OCI-LY7 (cell line): ENCODE results near the gene STPG3. TPM values are rescaled to one million over a fixed set of nuclear protein-coding genes. Genes with fewer than 3 reads are reported as not detected.

Experiments
- BruUV-seq: library from RNA; stranded (reverse); fragments of 400-500 nt; replicated peaks from 2 replicates; lab custom pipeline; 2021; lab: Mats Ljungman, UMichigan
- CTCF ChIA-PET: fragments of 300-600 bp; sonication (Branson Sonifier 250); formaldehyde crosslinking; loops from one replicate; lab custom pipeline; 2022; ENCODE audit warnings: antibody characterized with exemption; ENCODE audit not compliant: unreplicated experiment; lab: Charles Lee
- POLR2A ChIA-PET: fragments of 300-600 bp; sonication (Branson Sonifier 250); formaldehyde crosslinking; loops from one replicate; lab custom pipeline; 2022; ENCODE audit warnings: antibody characterized with exemption; lab: Charles Lee
- DNase-seq: peaks from one replicate; pipeline ENCODE4 v3.0.0-alpha.2; 2015; ENCODE audit warnings: low spot score
- H2AFZ ChIP-seq: fragments of 200-600 bp; sonication (generic), shearing (Covaris generic); 2 replicates; pipeline ENCODE4 v1.6.1; 2014; ENCODE audit warnings: mild to moderate bottlenecking, antibody characterized with exemption, low read length, moderate library complexity
- H3K27ac ChIP-seq: fragments of 200-600 bp; sonication (generic); 2 replicates; pipeline ENCODE4 v1.5.1; 2014; ENCODE audit warnings: mixed run types, low read depth, mild to moderate bottlenecking, moderate library complexity, low read length, inconsistent platforms; ENCODE audit not compliant: poor library complexity, severe bottlenecking
- H3K36me3 ChIP-seq: fragments of 200-600 bp; sonication (generic); 2 replicates; pipeline ENCODE4 v1.6.1; 2014; ENCODE audit warnings: mild to moderate bottlenecking, antibody characterized with exemption, low read length, moderate library complexity, mixed read lengths; ENCODE audit not compliant: insufficient read depth
- H3K4me1 ChIP-seq: fragments of 200-600 bp; sonication (generic); 2 replicates; pipeline ENCODE4 v1.5.1; 2014; ENCODE audit warnings: mild to moderate bottlenecking, low read length; ENCODE audit not compliant: insufficient read depth, poor library complexity, severe bottlenecking
- H3K4me2 ChIP-seq: fragments of 200-600 bp; sonication (generic); 2 replicates; pipeline ENCODE4 v1.6.1; 2014; ENCODE audit warnings: mild to moderate bottlenecking, low read length
- H3K4me3 ChIP-seq: fragments of 200-600 bp; sonication (generic); 2 replicates; pipeline ENCODE4 v1.5.1; 2014; ENCODE audit warnings: mild to moderate bottlenecking, low read depth, low read length; ENCODE audit not compliant: poor library complexity, severe bottlenecking
- H3K79me2 ChIP-seq: fragments of 200-600 bp; sonication (generic); 2 replicates; pipeline ENCODE4 v1.6.1; 2016; ENCODE audit warnings: low read depth, mild to moderate bottlenecking, low read length, moderate library complexity, mixed read lengths; ENCODE audit not compliant: insufficient read depth
- H3K9me2 ChIP-seq: fragments of 200-600 bp; sonication (generic); 2 replicates; pipeline ENCODE4 v1.6.1; 2016; ENCODE audit warnings: mild to moderate bottlenecking, low read length, mixed read lengths; ENCODE audit not compliant: insufficient read depth
- H3K9me3 ChIP-seq: fragments of 200-600 bp; sonication (generic); 2 replicates; pipeline ENCODE4 v1.6.1; 2014; ENCODE audit warnings: mild to moderate bottlenecking, mixed run types, low read length, mixed read lengths
- H4K20me1 ChIP-seq: fragments of 200-600 bp; sonication (generic); 2 replicates; pipeline ENCODE4 v1.6.1; 2014; ENCODE audit warnings: mild to moderate bottlenecking, antibody characterized with exemption, low read length, moderate library complexity, mixed read lengths; ENCODE audit not compliant: insufficient read depth
- EZH2phosphoT487 ChIP-seq: fragments of 200-600 bp; sonication (generic); IDR thresholded peaks from 2 replicates; pipeline ENCODE4 v1.6.1; 2018; ENCODE audit warnings: low read depth, borderline replicate concordance, mild to moderate bottlenecking, mixed run types, antibody characterized with exemption, low read length, moderate library complexity, mixed read lengths
- intact Hi-C: fragments of 100-400 bp; cut with micrococcal nuclease; formaldehyde crosslinking; loops from one replicate; pipeline ENCODE4 v1.10.0; 2022; ENCODE audit not compliant: unreplicated experiment
- total RNA-seq, 2 experiments: library from RNA; depleted of rRNA in 1 of 2; stranded (reverse); fragments of >200 nt in 1 of 2; shearing (Covaris generic) in 1 of 2; gene quantifications; 2 replicates each; pipeline ENCODE4 v1.2.3, GENCODE V29; 2014 to 2022
- TF ChIP-seq, protein P1 (sequence below): fragments of 200-600 bp; sonication (generic); conservative IDR thresholded peaks from 2 replicates; pipeline ENCODE4 v1.5.1; 2014; ENCODE audit warnings: mild to moderate bottlenecking, antibody characterized with exemption, low read length, moderate library complexity, mixed read lengths

STPG3 gene
- total RNA-seq, 2 experiments from 2014 or later: 0.73 to 2.7 TPM

DNA sequence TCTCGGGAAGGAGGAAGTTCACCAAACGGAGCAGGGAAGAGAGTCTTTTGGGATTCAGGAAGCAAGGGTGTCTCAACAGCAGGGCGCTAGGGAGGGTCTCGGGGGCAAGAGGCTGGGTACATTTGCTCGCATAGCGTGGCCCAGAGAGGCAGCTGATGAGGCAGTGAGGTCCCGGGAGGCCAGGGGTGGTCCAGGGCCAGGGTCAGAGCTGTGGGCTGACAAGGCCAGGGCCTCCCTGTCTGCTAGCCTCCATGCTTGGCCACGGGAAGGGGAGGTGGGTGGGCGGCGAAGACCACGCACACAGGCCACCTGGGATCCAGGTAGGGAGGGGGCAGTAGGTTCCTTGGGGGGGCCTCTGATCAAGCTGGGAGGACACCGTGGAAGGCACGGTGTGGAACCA is 39.6 kb upstream of the STPG3 start:
- intact Hi-C loops: no loop called here
- CTCF ChIA-PET: no interaction called here
- no TSS peak for BruUV-seq
- Histone ChIP-seq H3K36me3 (peaks cover 61% of the 10 kb centered on the region), H2AFZ (no peak overlapping the region), H3K9me3 (no peaks in the 10 kb centered on the region), H3K4me1 (peaks cover 7% of the 10 kb centered on the region), H4K20me1 (no peaks in the 10 kb centered on the region), H3K4me3 (no peak overlapping the region), H3K4me2 (no peak overlapping the region), H3K27ac (no peak overlapping the region), H3K79me2 (peaks cover 11% of the 10 kb centered on the region), H3K9me2 (no peaks in the 10 kb centered on the region)
- POLR2A ChIA-PET: no interaction called here
- no peak for DNase-seq
- TF ChIP-seq EZH2phosphoT487: no peak
- TF ChIP-seq, protein P1, sequence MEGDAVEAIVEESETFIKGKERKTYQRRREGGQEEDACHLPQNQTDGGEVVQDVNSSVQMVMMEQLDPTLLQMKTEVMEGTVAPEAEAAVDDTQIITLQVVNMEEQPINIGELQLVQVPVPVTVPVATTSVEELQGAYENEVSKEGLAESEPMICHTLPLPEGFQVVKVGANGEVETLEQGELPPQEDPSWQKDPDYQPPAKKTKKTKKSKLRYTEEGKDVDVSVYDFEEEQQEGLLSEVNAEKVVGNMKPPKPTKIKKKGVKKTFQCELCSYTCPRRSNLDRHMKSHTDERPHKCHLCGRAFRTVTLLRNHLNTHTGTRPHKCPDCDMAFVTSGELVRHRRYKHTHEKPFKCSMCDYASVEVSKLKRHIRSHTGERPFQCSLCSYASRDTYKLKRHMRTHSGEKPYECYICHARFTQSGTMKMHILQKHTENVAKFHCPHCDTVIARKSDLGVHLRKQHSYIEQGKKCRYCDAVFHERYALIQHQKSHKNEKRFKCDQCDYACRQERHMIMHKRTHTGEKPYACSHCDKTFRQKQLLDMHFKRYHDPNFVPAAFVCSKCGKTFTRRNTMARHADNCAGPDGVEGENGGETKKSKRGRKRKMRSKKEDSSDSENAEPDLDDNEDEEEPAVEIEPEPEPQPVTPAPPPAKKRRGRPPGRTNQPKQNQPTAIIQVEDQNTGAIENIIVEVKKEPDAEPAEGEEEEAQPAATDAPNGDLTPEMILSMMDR: no peak

DNA sequence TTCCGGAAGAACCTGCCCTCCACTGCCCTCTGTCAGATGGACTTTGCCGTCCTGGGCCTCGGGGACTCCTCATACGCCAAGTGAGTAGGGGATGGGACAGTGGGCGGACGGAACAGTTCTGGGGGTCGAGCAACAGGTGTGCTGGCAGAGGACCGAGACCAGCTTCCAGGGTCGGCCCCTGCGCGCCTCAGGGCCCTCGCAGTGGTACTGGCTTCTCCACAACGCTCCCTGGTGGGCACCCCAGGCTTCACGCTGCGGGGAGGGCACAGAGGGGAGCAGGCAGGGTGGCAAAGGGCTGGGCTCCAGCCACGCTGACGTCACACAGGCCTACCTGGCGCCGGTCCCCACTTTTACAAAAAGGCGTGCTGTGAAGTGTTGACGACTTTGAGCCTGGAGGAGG is 38.6 kb upstream of the STPG3 start:
- DNase-seq: no peak
- TF ChIP-seq, protein P1: 0 out of 2 replicates have a peak, but pooled peaks have one; percentile 35
- no peak for TF ChIP-seq EZH2phosphoT487
- no peak overlapping the region for H3K4me3 ChIP-seq
- peaks cover 61% of the 10 kb centered on the region for H3K36me3 ChIP-seq
- H2AFZ ChIP-seq: no peak overlapping the region
- CTCF ChIA-PET: no interaction called here
- no peaks in the 10 kb centered on the region for H3K9me2 ChIP-seq
- H3K79me2 ChIP-seq: 0 out of 2 replicates have a peak, but pooled peaks cover 1% of the 10 kb centered on the region
- H3K9me3 ChIP-seq: no peaks in the 10 kb centered on the region
- H3K4me2 ChIP-seq: no peak overlapping the region
- BruUV-seq: no TSS peak
- no peaks in the 10 kb centered on the region for H3K4me1 ChIP-seq
- POLR2A ChIA-PET: no interaction called here
- H4K20me1 ChIP-seq: no peaks in the 10 kb centered on the region
- no peak overlapping the region for H3K27ac ChIP-seq
- intact Hi-C loops: no loop called here

DNA sequence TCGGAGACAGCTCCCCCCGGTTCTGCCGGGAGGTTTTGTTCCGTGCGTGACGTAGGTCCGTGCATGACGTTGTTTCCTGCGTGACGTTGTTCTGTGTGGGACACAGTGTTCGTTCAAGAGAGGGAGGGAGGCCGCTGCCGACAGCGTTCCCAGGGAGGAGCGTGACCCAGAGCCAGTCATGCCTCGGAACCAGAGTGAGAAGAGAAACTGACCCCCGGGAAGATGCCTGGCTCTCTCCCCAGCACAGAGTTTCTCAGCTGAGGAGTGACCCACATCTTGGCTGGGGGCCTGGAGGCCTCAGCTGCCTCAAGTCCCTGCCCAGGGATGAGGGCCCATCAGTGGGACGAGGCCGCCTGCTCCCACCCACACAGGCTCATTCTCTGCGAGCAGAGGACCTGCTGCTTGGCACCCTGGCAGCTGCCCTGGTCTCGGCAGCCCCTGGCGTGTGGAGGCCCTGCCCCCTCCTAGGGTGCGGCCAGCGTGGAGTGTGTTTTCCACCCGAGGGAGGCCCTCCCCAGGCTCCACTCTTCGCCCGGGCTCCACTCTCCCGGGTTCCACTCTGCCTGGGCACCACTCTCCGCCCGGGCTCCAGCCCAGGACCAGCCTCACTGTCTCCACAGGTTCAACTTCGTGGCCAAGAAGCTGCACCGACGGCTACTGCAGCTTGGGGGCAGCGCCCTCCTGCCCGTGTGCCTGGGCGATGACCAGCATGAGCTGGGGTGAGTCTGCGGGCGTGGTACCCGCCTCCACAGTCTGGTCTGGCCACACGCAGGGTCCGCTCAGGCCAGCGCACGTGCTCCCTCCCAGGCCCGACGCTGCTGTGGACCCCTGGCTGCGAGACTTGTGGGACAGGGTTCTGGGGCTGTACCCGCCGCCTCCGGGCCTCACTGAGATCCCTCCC is 37.7 kb upstream of the STPG3 start:
- intact Hi-C loops: no loop called here
- POLR2A ChIA-PET: no interaction called here
- no peaks in the 10 kb centered on the region for H3K4me1 ChIP-seq
- no peak overlapping the region for H2AFZ ChIP-seq
- H3K9me2 ChIP-seq: no peaks in the 10 kb centered on the region
- no peak for TF ChIP-seq EZH2phosphoT487
- DNase-seq: no peak
- CTCF ChIA-PET: no interaction called here
- H4K20me1 ChIP-seq: no peaks in the 10 kb centered on the region
- H3K9me3 ChIP-seq: no peaks in the 10 kb centered on the region
- no peaks in the 10 kb centered on the region for H3K79me2 ChIP-seq
- H3K36me3 ChIP-seq: peaks cover 68% of the 10 kb centered on the region
- H3K4me2 ChIP-seq: no peak overlapping the region
- no peak overlapping the region for H3K27ac ChIP-seq
- BruUV-seq: no TSS peak
- no peak overlapping the region for H3K4me3 ChIP-seq
